HepG2 (cell line): ENCODE data around the gene MFSD11. TPM values are rescaled to one million over a fixed set of nuclear protein-coding genes. Genes with fewer than 3 reads are reported as not detected.

Experiments
- AGO1 ChIP-seq: fragments of 200-400 bp; formaldehyde crosslinking; IDR thresholded peaks from 2 replicates; pipeline ENCODE4 v1.6.1; 2017; ENCODE audit warnings: mild to moderate bottlenecking, low read depth, low read length, moderate library complexity; ENCODE audit not compliant: poor library complexity, severe bottlenecking
- CREB1 ChIP-seq, 2 experiments: fragments of 450-650 bp in 1 of 2; IDR thresholded peaks; 2 replicates each; pipeline ENCODE4 v1.6.1; 2016 to 2017; ENCODE audit warnings: control low read depth in 1 of 2, mild to moderate bottlenecking in 1 of 2, missing compliant biosample characterization in 1 of 2, missing genetic modification characterization in 1 of 2
- E2F1 ChIP-seq: sonication (generic); formaldehyde crosslinking; IDR thresholded peaks from 2 replicates; pipeline ENCODE4 v1.5.0; 2020; ENCODE audit warnings: missing genetic modification reagents
- E2F2 ChIP-seq: sonication (generic); formaldehyde crosslinking; IDR thresholded peaks from 2 replicates; pipeline ENCODE4 v1.4.0; 2020; ENCODE audit warnings: missing genetic modification reagents, borderline replicate concordance
- HNF4G ChIP-seq, 2 experiments: sonication (generic) in 1 of 2; formaldehyde crosslinking in 1 of 2; IDR thresholded peaks; 2 replicates each; pipeline versions ENCODE4 v1.4.0 to v1.6.1; 2011 to 2020; ENCODE audit warnings: borderline replicate concordance in 2 of 2, low read depth in 2 of 2, mild to moderate bottlenecking in 2 of 2, low read length in 1 of 2, missing genetic modification reagents in 1 of 2, moderate library complexity in 1 of 2
- IKZF5 ChIP-seq: IDR thresholded peaks from 2 replicates; pipeline ENCODE4 v1.6.1; 2018; ENCODE audit warnings: missing genetic modification reagents, mild to moderate bottlenecking, missing compliant biosample characterization
- IRF9 ChIP-seq: sonication (generic); formaldehyde crosslinking; IDR thresholded peaks from 2 replicates; pipeline ENCODE4 v1.8.0; 2022; ENCODE audit warnings: missing genetic modification reagents, mild to moderate bottlenecking, borderline replicate concordance
- MAZ ChIP-seq, 2 experiments: sonication (generic) in 1 of 2; formaldehyde crosslinking in 1 of 2; IDR thresholded peaks; 2 replicates each; pipeline versions ENCODE4 v1.5.0 to v1.6.1; 2012 to 2020; ENCODE audit warnings: low read depth in 2 of 2, mild to moderate bottlenecking in 2 of 2, borderline replicate concordance in 1 of 2, improper control_type of control experiment in 1 of 2, low read length in 1 of 2, missing genetic modification reagents in 1 of 2, moderate library complexity in 1 of 2
- NR2F1 ChIP-seq, 2 experiments: fragments of 450-650 bp in 1 of 2; formaldehyde crosslinking in 1 of 2; IDR thresholded peaks; 2 replicates each; pipeline versions ENCODE4 v1.5.0 to v1.6.1; 2016 to 2020; ENCODE audit warnings: mild to moderate bottlenecking in 1 of 2, missing compliant biosample characterization in 1 of 2, missing genetic modification reagents in 1 of 2, moderate library complexity in 1 of 2
- PHF8 ChIP-seq: sonication (generic); formaldehyde crosslinking; IDR thresholded peaks from 2 replicates; pipeline ENCODE4 v1.5.0; 2020; ENCODE audit warnings: missing genetic modification reagents
- POGZ ChIP-seq: sonication (generic); formaldehyde crosslinking; IDR thresholded peaks from 2 replicates; pipeline ENCODE4 v1.4.0; 2020; ENCODE audit warnings: mild to moderate bottlenecking, missing genetic modification reagents
- RBAK ChIP-seq: sonication (generic); formaldehyde crosslinking; IDR thresholded peaks from 2 replicates; pipeline ENCODE4 v1.5.1; 2020; ENCODE audit warnings: mild to moderate bottlenecking, missing genetic modification reagents
- STAT5B ChIP-seq: sonication (generic); formaldehyde crosslinking; IDR thresholded peaks from 2 replicates; pipeline ENCODE4 v1.4.0; 2020; ENCODE audit warnings: missing genetic modification reagents
- TIGD3 ChIP-seq: sonication (generic); formaldehyde crosslinking; IDR thresholded peaks from 2 replicates; pipeline ENCODE4 v1.5.1; 2020; ENCODE audit warnings: mild to moderate bottlenecking, missing genetic modification reagents, borderline replicate concordance
- ZBTB7B ChIP-seq: sonication (generic); formaldehyde crosslinking; IDR thresholded peaks from 2 replicates; pipeline ENCODE4 v1.4.0; 2020; ENCODE audit warnings: missing genetic modification reagents
- ZFX ChIP-seq: sonication (generic); formaldehyde crosslinking; IDR thresholded peaks from 2 replicates; pipeline ENCODE4 v1.4.0; 2020; ENCODE audit warnings: mild to moderate bottlenecking, low read depth, missing genetic modification reagents, moderate library complexity
- ZNF263 ChIP-seq: sonication (generic); formaldehyde crosslinking; IDR thresholded peaks from 2 replicates; pipeline ENCODE4 v1.4.0; 2020; ENCODE audit warnings: missing genetic modification reagents
- ZNF644 ChIP-seq: IDR thresholded peaks from 2 replicates; pipeline ENCODE4 v1.6.1; 2016; ENCODE audit warnings: low read depth
- ZNF780A ChIP-seq: sonication (generic); formaldehyde crosslinking; IDR thresholded peaks from 2 replicates; pipeline ENCODE4 v1.8.0; 2022; ENCODE audit warnings: mild to moderate bottlenecking, missing genetic modification reagents, moderate library complexity
- ZSCAN20 ChIP-seq: sonication (generic); formaldehyde crosslinking; IDR thresholded peaks from 2 replicates; pipeline ENCODE4 v1.4.0; 2020; ENCODE audit warnings: missing genetic modification reagents, mild to moderate bottlenecking, borderline replicate concordance
- polyA plus RNA-seq, 8 experiments: library from polyadenylated mRNA; depleted of rRNA in 3 of 8; stranded (reverse) in 7 of 8; unstranded in 1 of 8; fragments of >200 nt; fragmentation: Illumina TruSeq in 4 of 8; extraction: Trizol in 4 of 8; gene quantifications; 2 replicates each; pipeline versions ENCODE4 v1.2.1 to v1.2.3, GENCODE V29; 2011 to 2016; ENCODE audit warnings: low read depth in 4 of 8, missing spikeins in 1 of 8, mixed read lengths in 1 of 8; ENCODE audit not compliant: insufficient read depth in 1 of 8
- total RNA-seq, 5 experiments: library from RNA; depleted of rRNA; stranded (reverse); fragments of >200 nt; fragmentation: Illumina TruSeq; extraction: Trizol; gene quantifications; 2 replicates each; pipeline ENCODE4 v1.2.3, GENCODE V29; 2016; ENCODE audit warnings: low read depth in 1 of 5

Gene MFSD11
- total and polyA plus RNA-seq, 2 of the 13 experiments (the other 11 are each of a cell fraction or from before 2014, with no cell fraction given) = 26.1 to 36.3 TPM

GRCh38 chr17:76710863-76711611 is 26.9 kb upstream of the MFSD11 start, which contains the start of gene MXRA7 (continued):
- TF ChIP-seq TIGD3 (CRISPR knock-in tag) = 0 out of 2 replicates have a peak, but pooled peaks have one; percentile 73
- peak; percentile 53; the same call in 1 of the 2 replicates for TF ChIP-seq IKZF5 (CRISPR knock-in tag)
- no peak for TF ChIP-seq ZSCAN20
- TF ChIP-seq E2F1 = no peak
- no peak for TF ChIP-seq ZNF263 (CRISPR knock-in tag)
- no peak for TF ChIP-seq POGZ
- TF ChIP-seq ZNF780A (CRISPR knock-in tag) = no peak
- peak; percentile 69; the same call in 1 of the 2 replicates for TF ChIP-seq MAZ (IDR thresholded peaks at IDR 0.05; ENCODE audit: borderline replicate concordance, low read depth, low read length)
- peak; percentile 71 for TF ChIP-seq MAZ (CRISPR knock-in tag; IDR thresholded peaks at IDR 0.05; ENCODE audit: low read depth)
- TF ChIP-seq RBAK (CRISPR knock-in tag) = no peak
- TF ChIP-seq STAT5B (CRISPR knock-in tag) = no peak
- peak; percentile 52 for TF ChIP-seq ZFX (CRISPR knock-in tag)
- TF ChIP-seq AGO1 = no peak
- no peak for TF ChIP-seq CREB1 (IDR thresholded peaks at IDR 0.05)
- TF ChIP-seq CREB1 (CRISPR knock-in tag; IDR thresholded peaks at IDR 0.05) = no peak
- TF ChIP-seq NR2F1 (CRISPR knock-in tag; IDR thresholded peaks at IDR 0.05) = no peak
- no peak for TF ChIP-seq IRF9 (CRISPR knock-in tag)
- TF ChIP-seq E2F2 = no peak
- no peak for TF ChIP-seq ZNF644 (CRISPR knock-in tag)
- peak; percentile 67; the same call in 1 of the 2 replicates for TF ChIP-seq ZBTB7B (CRISPR knock-in tag)
- TF ChIP-seq PHF8 (CRISPR knock-in tag) = 0 out of 2 replicates have a peak, but pooled peaks have one; percentile 43
- TF ChIP-seq HNF4G (IDR thresholded peaks at IDR 0.05; ENCODE audit: borderline replicate concordance, low read depth, low read length) = no peak
- no peak for TF ChIP-seq HNF4G (CRISPR knock-in tag; IDR thresholded peaks at IDR 0.05; ENCODE audit: borderline replicate concordance, low read depth)
